K562 (cell line): ENCODE results near the gene DNAJB13. TPM values are rescaled to one million over a fixed set of nuclear protein-coding genes. Genes with fewer than 3 reads are reported as not detected.
A peak's percentile ranks its signal among the peaks of the same experiment; 100 is the strongest.

Experiments used
- ATAC-seq: fragments of 200-7000 bp; cut with Tn5 transposase; 3 replicates; pipeline ENCODE4 v1.9.1; 2020; ENCODE audit warnings: moderate library complexity
- BruUV-seq: library from RNA; stranded (reverse); fragments of 400-500 nt; replicated peaks from 2 replicates; lab custom pipeline; 2021; lab: Mats Ljungman, UMichigan
- CTCF ChIA-PET: fragments of 300-600 bp; formaldehyde crosslinking; extraction: SDS; loops from one replicate; lab custom pipeline; 2021; ENCODE audit warnings: low intra/inter-chr PET ratio; lab: Yijun Ruan, JAX
- POLR2A ChIA-PET: fragments of 300-600, 350-650 bp; sonication (Branson Sonifier 250); formaldehyde crosslinking; extraction: SDS; loops from one replicate; lab custom pipeline; 2021; ENCODE audit warnings: antibody characterized with exemption, inconsistent platforms; lab: Yijun Ruan, JAX
- DNase-seq, 4 experiments: peaks; one replicate each; pipeline versions ENCODE4 v3.0.0 to v3.0.0-alpha.2; 2011 to 2018; ENCODE audit warnings: low spot score in 3 of 4, mixed read lengths in 3 of 4; ENCODE audit errors: extremely low read depth in 1 of 4
- FAIRE-seq: peaks from 2 replicates; lab custom pipeline; 2011; peaks lifted over from hg19 to GRCh38; lab: Jason Lieb, UNC
- H2AFZ ChIP-seq: 2 replicates; pipeline ENCODE4 v1.6.0; 2011; ENCODE audit warnings: low read depth, low read length, control low read depth, inconsistent platforms
- H3K27ac ChIP-seq: fragments of 200-600 bp; 3 replicates; pipeline ENCODE4 v1.8.0; 2011; ENCODE audit warnings: low read depth, mild to moderate bottlenecking, control low read depth, inconsistent platforms, low read length, moderate library complexity, mixed read lengths; ENCODE audit errors: extremely low read depth
- H3K27me3 ChIP-seq, 2 experiments: fragments of 300-600 bp in 1 of 2; 2 replicates in 1 of 2; 3 replicates in 1 of 2; pipeline versions ENCODE4 v1.6.0 to v1.8.0; 2011; ENCODE audit warnings: inconsistent platforms in 2 of 2, low read length in 2 of 2, mild to moderate bottlenecking in 1 of 2, mixed read lengths in 1 of 2, moderate library complexity in 1 of 2; ENCODE audit not compliant: control insufficient read depth in 2 of 2, insufficient read depth in 2 of 2
- H3K36me3 ChIP-seq: fragments of 300-600 bp; 3 replicates; pipeline ENCODE4 v1.8.0; 2011; ENCODE audit warnings: mild to moderate bottlenecking, low read length, inconsistent platforms; ENCODE audit not compliant: control insufficient read depth, insufficient read depth
- H3K4me1 ChIP-seq, 2 experiments: fragments of 200-600 bp in 1 of 2; replicated peaks in 1 of 2; 2 replicates in 1 of 2; 3 replicates in 1 of 2; pipeline versions ENCODE4 v1.5.1 to v1.8.0; 2011; ENCODE audit warnings: inconsistent platforms in 2 of 2, low read length in 2 of 2, mild to moderate bottlenecking in 1 of 2, mixed read lengths in 1 of 2, moderate library complexity in 1 of 2; ENCODE audit not compliant: control insufficient read depth in 2 of 2, insufficient read depth in 2 of 2
- H3K4me2 ChIP-seq: 2 replicates; pipeline ENCODE4 v1.6.1; 2011; ENCODE audit warnings: low read length, control low read depth, inconsistent platforms, mixed read lengths; ENCODE audit not compliant: insufficient read depth
- H3K4me3 ChIP-seq: fragments of 200-600 bp; sonication (generic), shearing (Covaris generic); 2 replicates; pipeline ENCODE4 v1.5.1; 2016; ENCODE audit warnings: control low read depth, inconsistent platforms
- H3K79me2 ChIP-seq: fragments of 200-600 bp; 3 replicates; pipeline ENCODE4 v1.8.0; 2011; ENCODE audit warnings: low read length, inconsistent platforms; ENCODE audit not compliant: control insufficient read depth, insufficient read depth
- H3K9ac ChIP-seq, 2 experiments: 2 replicates each; pipeline versions ENCODE4 v1.6.0 to v1.6.1; 2011; ENCODE audit warnings: low read depth in 2 of 2, low read length in 2 of 2, control low read depth in 1 of 2, inconsistent platforms in 1 of 2, mild to moderate bottlenecking in 1 of 2, mixed read lengths in 1 of 2; ENCODE audit not compliant: insufficient read depth in 1 of 2
- H3K9me1 ChIP-seq: one replicate; pipeline ENCODE4 v1.6.0; 2011; ENCODE audit warnings: inconsistent platforms, mild to moderate bottlenecking, low read length, moderate library complexity; ENCODE audit not compliant: control insufficient read depth, insufficient read depth
- H3K9me3 ChIP-seq: replicated peaks from 2 replicates; pipeline ENCODE4 v1.5.1; 2011; ENCODE audit warnings: low read depth, low read length, inconsistent platforms; ENCODE audit not compliant: control insufficient read depth, insufficient read depth
- H4K20me1 ChIP-seq: replicated peaks from 2 replicates; pipeline ENCODE4 v1.6.1; 2011; ENCODE audit warnings: low read length, inconsistent platforms, mixed read lengths; ENCODE audit not compliant: control insufficient read depth, insufficient read depth
- E2F8 ChIP-seq: fragments of 450-650 bp; IDR thresholded peaks from 2 replicates; pipeline ENCODE4 v1.7.1; 2018; ENCODE audit warnings: mild to moderate bottlenecking, low read depth; ENCODE audit not compliant: partially characterized antibody
- MTF1 ChIP-seq: fragments of 250-450 bp; sonication (Bioruptor Pico); IDR thresholded peaks from 2 replicates; pipeline ENCODE4 v1.9.0; 2021; ENCODE audit warnings: moderate library complexity, mild to moderate bottlenecking, inconsistent platforms, borderline replicate concordance
- NCOR1 ChIP-seq: fragments of 450-650 bp; IDR thresholded peaks from 2 replicates; pipeline ENCODE4 v1.6.1; 2016; ENCODE audit warnings: mild to moderate bottlenecking, moderate library complexity
- POLR2AphosphoS5 ChIP-seq: IDR thresholded peaks from 2 replicates; pipeline ENCODE4 v1.6.1; 2011; ENCODE audit warnings: mild to moderate bottlenecking, low read depth, low read length, moderate library complexity; ENCODE audit not compliant: control insufficient read depth, insufficient read depth
- POLR2G ChIP-seq: fragments of 200-400 bp; formaldehyde crosslinking; IDR thresholded peaks from 2 replicates; pipeline ENCODE4 v1.6.1; 2017; ENCODE audit warnings: low read depth, mild to moderate bottlenecking, antibody characterized with exemption, low read length, moderate library complexity
- RBFOX2 ChIP-seq: fragments of 200-400 bp; formaldehyde crosslinking; IDR thresholded peaks from 2 replicates; pipeline ENCODE4 v1.6.1; 2017; ENCODE audit warnings: low read depth, mild to moderate bottlenecking, low read length, moderate library complexity
- SETDB1 ChIP-seq: IDR thresholded peaks from one replicate; pipeline ENCODE4 v1.6.1; 2012; ENCODE audit warnings: low read length, control low read depth, inconsistent platforms
- ZBTB11 ChIP-seq, 3 experiments: fragments of 200-800 bp in 1 of 3; fragments of 250-450 bp in 1 of 3; fragments of 450-650 bp in 1 of 3; sonication (Bioruptor Pico) in 1 of 3; sonication (Bioruptor generic) in 1 of 3; formaldehyde crosslinking in 1 of 3; IDR thresholded peaks; 2 replicates each; pipeline versions ENCODE4 v1.6.1 to v1.8.0; 2016 to 2022; ENCODE audit warnings: mild to moderate bottlenecking in 2 of 3, missing genetic modification characterization in 2 of 3, missing compliant biosample characterization in 1 of 3, moderate library complexity in 1 of 3
- ZBTB43 ChIP-seq: sonication (generic); formaldehyde crosslinking; IDR thresholded peaks from 2 replicates; pipeline ENCODE4 v1.8.0; 2023; ENCODE audit warnings: mild to moderate bottlenecking, missing genetic modification reagents
- WGBS: fragments of 100-300 bp; shearing (Covaris generic); methylation state at CpG from one replicate; pipeline ENCODE4 v1.1.6; 2016; ENCODE audit warnings: low coverage, mixed read lengths; ENCODE audit not compliant: insufficient coverage; ENCODE audit errors: missing lambda C conversion rate; 5-methylcytosine and 5-hydroxymethylcytosine counted together
- in situ Hi-C: fragments of 300-500 bp; cut with MboI; formaldehyde crosslinking; loops from 4 replicates; pipeline ENCODE4 v1.15.0; 2018; ENCODE audit warnings: inconsistent platforms, mixed read lengths
- intact Hi-C: fragments of 100-400 bp; cut with micrococcal nuclease; formaldehyde crosslinking; loops from 2 replicates; pipeline ENCODE4 v1.14.2; 2022
- polyA plus RNA-seq, 8 experiments: library from polyadenylated mRNA; depleted of rRNA in 4 of 8; stranded (reverse) in 5 of 8; unstranded in 3 of 8; fragments of >200 nt; fragmentation: Nextera tagmentation in 2 of 8; fragmentation: Illumina TruSeq in 1 of 8; extraction: Ambion mirVana in 2 of 8; extraction: Trizol in 1 of 8; gene quantifications; 2 replicates each; pipeline versions ENCODE4 v1.2.1 to v1.2.3, GENCODE V29; 2011 to 2014; ENCODE audit warnings: inconsistent platforms in 1 of 8, missing spikeins in 1 of 8
- total RNA-seq, 7 experiments: library from RNA; depleted of rRNA in 6 of 7; stranded (reverse); fragments of >200 nt in 6 of 7; fragmentation: Illumina TruSeq in 2 of 7; extraction: Trizol in 2 of 7; gene quantifications; 2 replicates each; pipeline versions ENCODE4 v1.2.1 to v1.2.3, GENCODE V29; 2011 to 2021; ENCODE audit warnings: low replicate concordance in 1 of 7

Gene DNAJB13
- total and polyA plus RNA-seq, 9 of the 15 experiments (the other 6 are each of a cell fraction or from before 2014, with no cell fraction given), result 0.14 TPM; not detected in 8

GRCh38 chr11:73969991-73970800 lies 19.4 kb downstream of the DNAJB13 start (continued):
- peak; percentile 53 for TF ChIP-seq POLR2G

GRCh38 chr11:73971175-73971719 lies 20.4 kb downstream of the DNAJB13 start:
- H3K9me3 ChIP-seq, result no peaks in the 10 kb centered on the region
- peaks cover 25% of the 10 kb centered on the region; the same call in 2 of the 3 replicates for H3K36me3 ChIP-seq
- no peaks in the 10 kb centered on the region for H3K9me1 ChIP-seq
- WGBS, result 79% methylated on average over 6 of the region's 6 CpGs
- H3K79me2 ChIP-seq, result no peaks in the 10 kb centered on the region
- DNase-seq (peak in 2 of 4 experiments; percentile 12 to 28), ATAC-seq (peak; percentile 8; the same call in 2 of the 3 replicates), FAIRE-seq (no peak)
- CTCF ChIA-PET, result no interaction called here
- POLR2A ChIA-PET, result interaction anchor here (0.5 to 5.7 kb wide), 7 partner anchors 9 to 179 kb away, joined by 3 to 54 read pairs (median 3); partner anchors contain the start of genes DNAJB13 and UCP2
- intact Hi-C loops (no loop called here), in situ Hi-C loops (no loop called here)
- no peak overlapping the region for H3K4me3 ChIP-seq
- H3K9ac ChIP-seq, result peak overlapping the region in 1 of 2 experiments; percentile 53; a peak in 1 of 4 replicates
- no peak overlapping the region for H2AFZ ChIP-seq
- peaks cover 14% of the 10 kb centered on the region for H4K20me1 ChIP-seq
- H3K4me2 ChIP-seq, result no peak overlapping the region
- peaks cover 12 to 34% of the 10 kb centered on the region in 2 experiments; a peak in 4 of 5 replicates for H3K4me1 ChIP-seq
- no TSS peak for BruUV-seq
- no peak overlapping the region for H3K27ac ChIP-seq
- H3K27me3 ChIP-seq, result no peaks in the 10 kb centered on the region
- TF ChIP-seq POLR2AphosphoS5 (peak; percentile 37; the same call in 1 of the 2 replicates), SETDB1 (no peak), ZBTB43 (no peak), ZBTB11 (CRISPR knock-in tag; IDR thresholded peaks at IDR 0.05) (no peak), POLR2G (0 out of 2 replicates have a peak, but pooled peaks have one; percentile 18), E2F8 (peak; percentile 48), NCOR1 (no peak), RBFOX2 (0 out of 2 replicates have a peak, but pooled peaks have one; percentile 13), MTF1 (CRISPR knock-in tag) (no peak)
